SK-N-SH treated with all-trans-retinoic acid at 6 μM for 48 hours (cell line): ENCODE data around the gene HTT-AS.

Experiments used
- CREB5 ChIP-seq: fragments of 250-450 bp; sonication (Bioruptor Pico); IDR thresholded peaks from 2 replicates; pipeline ENCODE4 v1.5.1; 2020; ENCODE audit warnings: low read depth, mild to moderate bottlenecking, moderate library complexity
- GLIS3 ChIP-seq: fragments of 250-450 bp; sonication (Bioruptor Pico); IDR thresholded peaks from 2 replicates; pipeline ENCODE4 v1.5.0; 2020; ENCODE audit warnings: mild to moderate bottlenecking, moderate library complexity
- TCF4 ChIP-seq: fragments of 250-450 bp; sonication (Bioruptor Pico); IDR thresholded peaks from 2 replicates; pipeline ENCODE4 v1.8.0; 2021; ENCODE audit warnings: mild to moderate bottlenecking, moderate library complexity, borderline replicate concordance
- ZFP30 ChIP-seq: fragments of 450-650 bp; formaldehyde crosslinking; IDR thresholded peaks from 2 replicates; pipeline ENCODE4 v1.5.0; 2022; ENCODE audit warnings: mild to moderate bottlenecking, moderate library complexity

- TF ChIP-seq CREB5 (CRISPR knock-in tag) (no peak), GLIS3 (no peak), ZFP30 (CRISPR knock-in tag) (no peak), TCF4 (CRISPR knock-in tag) (no peak)
Observed at GRCh38 chr4:3016961-3017360, 57.4 kb downstream of the HTT-AS start.
